ENCODE measurements around the gene PGF. TPM values are rescaled to one million over a fixed set of nuclear protein-coding genes. Genes with fewer than 3 reads are reported as not detected.

The PGF gene
- total and polyA plus RNA-seq, 2 of the 13 experiments (the other 11 are each of a cell fraction or from before 2014, with no cell fraction given) = 10.7 to 27.5 TPM

DNA sequence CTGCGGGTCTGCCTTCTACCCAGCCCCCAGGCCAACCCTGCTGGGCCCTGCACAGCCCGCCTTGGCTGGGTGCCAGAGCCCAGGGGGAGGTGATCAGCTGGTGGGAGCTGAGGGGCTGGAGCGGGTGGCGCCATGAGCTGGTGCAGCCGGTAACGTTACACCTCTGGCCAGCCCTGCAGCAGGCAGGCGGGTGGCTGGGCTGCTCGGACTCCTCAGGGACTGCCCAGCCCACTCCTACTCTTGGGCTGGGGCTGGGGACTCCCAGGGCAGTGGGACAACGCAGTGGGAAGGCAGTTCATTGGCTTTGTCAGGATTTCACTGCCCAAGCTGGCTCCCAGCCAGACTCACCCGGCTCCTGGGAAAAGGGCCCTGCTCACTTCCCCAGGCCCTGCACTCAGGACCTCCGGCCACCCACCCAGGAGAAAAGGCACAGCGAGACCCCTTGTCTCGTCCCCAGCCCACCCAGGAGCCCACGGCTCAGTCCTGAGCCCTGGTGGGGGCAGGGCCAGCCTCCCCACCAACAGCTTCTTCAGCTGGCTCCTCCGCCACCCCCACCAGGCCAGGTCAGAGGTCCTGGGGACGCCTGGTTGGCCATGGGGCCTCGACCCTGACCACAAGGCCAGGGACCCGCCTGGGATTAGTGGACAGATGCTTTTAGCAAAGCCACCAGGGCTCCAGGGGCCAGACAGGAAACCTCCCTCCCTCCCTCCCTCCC lies 1.0 kb downstream of the PGF start (continued):
- TF ChIP-seq, protein P1, sequence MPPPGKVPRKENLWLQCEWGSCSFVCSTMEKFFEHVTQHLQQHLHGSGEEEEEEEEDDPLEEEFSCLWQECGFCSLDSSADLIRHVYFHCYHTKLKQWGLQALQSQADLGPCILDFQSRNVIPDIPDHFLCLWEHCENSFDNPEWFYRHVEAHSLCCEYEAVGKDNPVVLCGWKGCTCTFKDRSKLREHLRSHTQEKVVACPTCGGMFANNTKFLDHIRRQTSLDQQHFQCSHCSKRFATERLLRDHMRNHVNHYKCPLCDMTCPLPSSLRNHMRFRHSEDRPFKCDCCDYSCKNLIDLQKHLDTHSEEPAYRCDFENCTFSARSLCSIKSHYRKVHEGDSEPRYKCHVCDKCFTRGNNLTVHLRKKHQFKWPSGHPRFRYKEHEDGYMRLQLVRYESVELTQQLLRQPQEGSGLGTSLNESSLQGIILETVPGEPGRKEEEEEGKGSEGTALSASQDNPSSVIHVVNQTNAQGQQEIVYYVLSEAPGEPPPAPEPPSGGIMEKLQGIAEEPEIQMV (CRISPR knock-in tag; IDR thresholded peaks at IDR 0.05; ENCODE audit: low read depth) = no peak
- TF ChIP-seq CENPT (CRISPR knock-in tag; IDR thresholded peaks at IDR 0.05; ENCODE audit: low read depth) (no peak; the same call in 1 of the 2 replicates), TBX2 (CRISPR knock-in tag; IDR thresholded peaks at IDR 0.05; ENCODE audit: borderline replicate concordance) (peak; percentile 49; the same call in 1 of the 2 replicates), ZNF343 (CRISPR knock-in tag; IDR thresholded peaks at IDR 0.05) (no peak), ZFY (CRISPR knock-in tag; IDR thresholded peaks at IDR 0.05) (peak; percentile 66; the same call in 1 of the 2 replicates), NFIC (IDR thresholded peaks at IDR 0.05; ENCODE audit: low read length) (peak; percentile 77), PITX1 (CRISPR knock-in tag; IDR thresholded peaks at IDR 0.05) (peak; percentile 92), ZNF136 (CRISPR knock-in tag; IDR thresholded peaks at IDR 0.05; ENCODE audit: low read depth) (no peak), ZNF350 (CRISPR knock-in tag; IDR thresholded peaks at IDR 0.05; ENCODE audit: borderline replicate concordance, low read depth) (peak; percentile 59; the same call in 1 of the 2 replicates), NFYC (CRISPR knock-in tag; IDR thresholded peaks at IDR 0.05) (no peak), GTF3A (CRISPR knock-in tag; conservative IDR thresholded peaks at IDR 0.05) (no peak), REL (CRISPR knock-in tag; conservative IDR thresholded peaks at IDR 0.05) (no peak), REXO4 (CRISPR knock-in tag; IDR thresholded peaks at IDR 0.05; ENCODE audit: borderline replicate concordance) (no peak), SMC3 (IDR thresholded peaks at IDR 0.05; ENCODE audit: low read length) (no peak), SPEN (CRISPR knock-in tag; IDR thresholded peaks at IDR 0.05; ENCODE audit: low read depth) (no peak; the same call in 1 of the 2 replicates)
- TF ChIP-seq, protein P2, sequence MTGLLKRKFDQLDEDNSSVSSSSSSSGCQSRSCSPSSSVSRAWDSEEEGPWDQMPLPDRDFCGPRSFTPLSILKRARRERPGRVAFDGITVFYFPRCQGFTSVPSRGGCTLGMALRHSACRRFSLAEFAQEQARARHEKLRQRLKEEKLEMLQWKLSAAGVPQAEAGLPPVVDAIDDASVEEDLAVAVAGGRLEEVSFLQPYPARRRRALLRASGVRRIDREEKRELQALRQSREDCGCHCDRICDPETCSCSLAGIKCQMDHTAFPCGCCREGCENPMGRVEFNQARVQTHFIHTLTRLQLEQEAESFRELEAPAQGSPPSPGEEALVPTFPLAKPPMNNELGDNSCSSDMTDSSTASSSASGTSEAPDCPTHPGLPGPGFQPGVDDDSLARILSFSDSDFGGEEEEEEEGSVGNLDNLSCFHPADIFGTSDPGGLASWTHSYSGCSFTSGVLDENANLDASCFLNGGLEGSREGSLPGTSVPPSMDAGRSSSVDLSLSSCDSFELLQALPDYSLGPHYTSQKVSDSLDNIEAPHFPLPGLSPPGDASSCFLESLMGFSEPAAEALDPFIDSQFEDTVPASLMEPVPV (CRISPR knock-in tag; IDR thresholded peaks at IDR 0.05) = 0 out of 2 replicates have a peak, but pooled peaks have one; percentile 44
- TF ChIP-seq, protein P3, sequence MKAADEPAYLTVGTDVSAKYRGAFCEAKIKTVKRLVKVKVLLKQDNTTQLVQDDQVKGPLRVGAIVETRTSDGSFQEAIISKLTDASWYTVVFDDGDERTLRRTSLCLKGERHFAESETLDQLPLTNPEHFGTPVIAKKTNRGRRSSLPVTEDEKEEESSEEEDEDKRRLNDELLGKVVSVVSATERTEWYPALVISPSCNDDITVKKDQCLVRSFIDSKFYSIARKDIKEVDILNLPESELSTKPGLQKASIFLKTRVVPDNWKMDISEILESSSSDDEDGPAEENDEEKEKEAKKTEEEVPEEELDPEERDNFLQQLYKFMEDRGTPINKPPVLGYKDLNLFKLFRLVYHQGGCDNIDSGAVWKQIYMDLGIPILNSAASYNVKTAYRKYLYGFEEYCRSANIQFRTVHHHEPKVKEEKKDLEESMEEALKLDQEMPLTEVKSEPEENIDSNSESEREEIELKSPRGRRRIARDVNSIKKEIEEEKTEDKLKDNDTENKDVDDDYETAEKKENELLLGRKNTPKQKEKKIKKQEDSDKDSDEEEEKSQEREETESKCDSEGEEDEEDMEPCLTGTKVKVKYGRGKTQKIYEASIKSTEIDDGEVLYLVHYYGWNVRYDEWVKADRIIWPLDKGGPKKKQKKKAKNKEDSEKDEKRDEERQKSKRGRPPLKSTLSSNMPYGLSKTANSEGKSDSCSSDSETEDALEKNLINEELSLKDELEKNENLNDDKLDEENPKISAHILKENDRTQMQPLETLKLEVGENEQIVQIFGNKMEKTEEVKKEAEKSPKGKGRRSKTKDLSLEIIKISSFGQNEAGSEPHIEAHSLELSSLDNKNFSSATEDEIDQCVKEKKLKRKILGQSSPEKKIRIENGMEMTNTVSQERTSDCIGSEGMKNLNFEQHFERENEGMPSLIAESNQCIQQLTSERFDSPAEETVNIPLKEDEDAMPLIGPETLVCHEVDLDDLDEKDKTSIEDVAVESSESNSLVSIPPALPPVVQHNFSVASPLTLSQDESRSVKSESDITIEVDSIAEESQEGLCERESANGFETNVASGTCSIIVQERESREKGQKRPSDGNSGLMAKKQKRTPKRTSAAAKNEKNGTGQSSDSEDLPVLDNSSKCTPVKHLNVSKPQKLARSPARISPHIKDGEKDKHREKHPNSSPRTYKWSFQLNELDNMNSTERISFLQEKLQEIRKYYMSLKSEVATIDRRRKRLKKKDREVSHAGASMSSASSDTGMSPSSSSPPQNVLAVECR (CRISPR knock-in tag; IDR thresholded peaks at IDR 0.05; ENCODE audit: borderline replicate concordance) = peak; percentile 72; the same call in 1 of the 2 replicates
- TF ChIP-seq, protein P4, sequence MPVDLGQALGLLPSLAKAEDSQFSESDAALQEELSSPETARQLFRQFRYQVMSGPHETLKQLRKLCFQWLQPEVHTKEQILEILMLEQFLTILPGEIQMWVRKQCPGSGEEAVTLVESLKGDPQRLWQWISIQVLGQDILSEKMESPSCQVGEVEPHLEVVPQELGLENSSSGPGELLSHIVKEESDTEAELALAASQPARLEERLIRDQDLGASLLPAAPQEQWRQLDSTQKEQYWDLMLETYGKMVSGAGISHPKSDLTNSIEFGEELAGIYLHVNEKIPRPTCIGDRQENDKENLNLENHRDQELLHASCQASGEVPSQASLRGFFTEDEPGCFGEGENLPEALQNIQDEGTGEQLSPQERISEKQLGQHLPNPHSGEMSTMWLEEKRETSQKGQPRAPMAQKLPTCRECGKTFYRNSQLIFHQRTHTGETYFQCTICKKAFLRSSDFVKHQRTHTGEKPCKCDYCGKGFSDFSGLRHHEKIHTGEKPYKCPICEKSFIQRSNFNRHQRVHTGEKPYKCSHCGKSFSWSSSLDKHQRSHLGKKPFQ (CRISPR knock-in tag; IDR thresholded peaks at IDR 0.05; ENCODE audit: insufficient replicate concordance) = no peak
